CD4-positive, alpha-beta T cell (primary cell): Measurements from ENCODE around the gene DGAT2L6. TPM values are rescaled to one million over a fixed set of nuclear protein-coding genes. Genes with fewer than 3 reads are reported as not detected.

Experiments
- ATAC-seq: fragments of 200-7000 bp; cut with Tn5 transposase; one replicate; pipeline ENCODE4 v1.10.0; 2022; ENCODE audit warnings: mild to moderate bottlenecking; ENCODE audit not compliant: poor library complexity
- CTCF ChIA-PET: fragments of 350-600 bp; sonication (Branson Sonifier 250); formaldehyde crosslinking; loops from one replicate; lab custom pipeline; 2021; ENCODE audit warnings: antibody characterized with exemption, inconsistent platforms; lab: Charles Lee
- POLR2A ChIA-PET: fragments of 350-600 bp; sonication (Branson Sonifier 250); formaldehyde crosslinking; loops from one replicate; lab custom pipeline; 2021; ENCODE audit warnings: antibody characterized with exemption, inconsistent platforms; lab: Charles Lee
- DNase-seq, 14 experiments: peaks; one replicate each; pipeline ENCODE4 v3.0.0-alpha.2; 2013 to 2020; ENCODE audit warnings: mixed read lengths in 2 of 14
- H3K27ac ChIP-seq, 2 donors: one replicate each; pipeline versions ENCODE4 v1.5.1 to v1.7.0; 2013; ENCODE audit warnings: low read length in 2 of 2, low read depth in 1 of 2, mild to moderate bottlenecking in 1 of 2
- H3K27me3 ChIP-seq, 2 experiments: 1 replicate in 1 of 2; 2 replicates in 1 of 2; pipeline versions ENCODE4 v1.6.1 to v1.7.0; 2013; ENCODE audit warnings: low read length in 2 of 2, control low read depth in 1 of 2, mild to moderate bottlenecking in 1 of 2, moderate library complexity in 1 of 2; ENCODE audit not compliant: insufficient read depth in 2 of 2, control insufficient read depth in 1 of 2
- H3K36me3 ChIP-seq: one replicate; pipeline ENCODE4 v1.6.1; 2013; ENCODE audit warnings: low read length, control low read depth; ENCODE audit not compliant: insufficient read depth
- H3K4me1 ChIP-seq: one replicate; pipeline ENCODE4 v1.6.1; 2013; ENCODE audit warnings: low read length, control low read depth; ENCODE audit not compliant: insufficient read depth
- H3K4me3 ChIP-seq: one replicate; pipeline ENCODE4 v1.5.1; 2013; ENCODE audit warnings: mild to moderate bottlenecking, low read length, moderate library complexity
- H3K9me3 ChIP-seq, 2 experiments: 1 replicate in 1 of 2; 2 replicates in 1 of 2; pipeline versions ENCODE4 v1.6.1 to v1.7.0; 2013; ENCODE audit warnings: low read length in 2 of 2, mild to moderate bottlenecking in 2 of 2, control low read depth in 1 of 2, moderate library complexity in 1 of 2; ENCODE audit not compliant: control insufficient read depth in 1 of 2, insufficient read depth in 1 of 2
- H3K27ac Mint-ChIP-seq: one replicate; pipeline ENCODE4 v1.8.0; 2020; ENCODE audit warnings: mixed read lengths
- H3K27me3 Mint-ChIP-seq: one replicate; pipeline ENCODE4 v1.8.0; 2021; ENCODE audit warnings: mixed read lengths
- H3K36me3 Mint-ChIP-seq: one replicate; pipeline ENCODE4 v1.8.0; 2021; ENCODE audit warnings: low read depth, mixed read lengths
- H3K4me1 Mint-ChIP-seq: one replicate; pipeline ENCODE4 v1.8.0; 2021; ENCODE audit warnings: low read depth, mixed read lengths
- H3K4me3 Mint-ChIP-seq: one replicate; pipeline ENCODE4 v1.8.0; 2020; ENCODE audit warnings: mild to moderate bottlenecking, mixed read lengths
- H3K9me3 Mint-ChIP-seq: one replicate; pipeline ENCODE4 v1.8.0; 2020; ENCODE audit warnings: mixed read lengths
- intact Hi-C, 2 experiments: fragments of 100-400 bp; cut with DNase I in 1 of 2; cut with micrococcal nuclease in 1 of 2; formaldehyde crosslinking; loops; one replicate each; pipeline versions ENCODE4 v1.15.1 to v1.9.0; 2023 to 2025; cut with DNase I, micrococcal nuclease
- total RNA-seq, 174 experiments: library from RNA in 2 of 174; stranded (reverse) in 2 of 174; gene quantifications; one replicate each; pipeline ENCODE4 v1.2.3 and lab custom pipeline; 2021 to 2026
- TF ChIP-seq, protein P1 (sequence below): fragments of 200-600 bp; IDR thresholded peaks from one replicate; pipeline ENCODE4 v1.8.0; 2022; ENCODE audit warnings: antibody characterized with exemption, mild to moderate bottlenecking

Gene DGAT2L6
- total RNA-seq, 2 experiments from 2014 or later: not detected

DNA sequence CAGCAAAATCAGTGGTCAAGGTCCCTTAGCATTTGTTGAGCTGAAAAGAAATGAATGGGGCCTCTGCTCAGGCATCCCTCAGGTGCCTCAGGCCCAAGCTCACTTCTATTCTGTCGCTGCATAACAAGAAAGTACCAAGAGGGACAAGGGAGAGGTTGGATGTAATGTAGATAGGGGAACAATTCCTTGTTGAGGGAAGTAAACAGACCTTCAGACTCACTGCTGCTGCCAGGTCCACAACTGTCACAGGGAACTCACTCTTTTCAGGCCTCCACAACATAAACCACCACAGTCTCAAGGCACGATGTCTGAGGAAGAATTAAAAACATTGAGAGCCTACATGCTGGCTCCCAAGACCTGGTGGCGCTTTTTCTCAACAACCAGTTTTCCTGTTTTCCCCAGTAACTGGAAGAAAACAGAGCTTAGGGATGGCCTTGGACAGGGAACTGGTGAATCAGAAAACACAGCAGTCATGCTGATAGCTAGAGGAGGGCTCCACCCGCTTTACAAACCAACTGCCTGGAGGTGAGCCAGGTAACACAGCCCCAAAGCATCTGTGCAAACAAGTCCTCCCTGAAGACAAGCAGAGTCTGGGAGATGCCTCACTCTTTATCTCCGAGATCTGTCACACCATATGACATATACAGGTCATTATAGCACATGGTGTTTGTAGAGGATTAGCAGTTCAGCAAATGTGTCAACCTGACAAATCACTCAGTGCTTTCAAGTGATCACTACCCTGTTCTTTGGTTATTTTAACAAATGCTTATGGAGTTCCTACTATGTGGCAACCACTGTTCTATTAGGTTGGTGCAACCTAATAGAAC lies 42.9 kb downstream of the DGAT2L6 start:
- ATAC-seq: no peak
- intact Hi-C loops: no loop called here
- CTCF ChIA-PET: no interaction called here

DNA sequence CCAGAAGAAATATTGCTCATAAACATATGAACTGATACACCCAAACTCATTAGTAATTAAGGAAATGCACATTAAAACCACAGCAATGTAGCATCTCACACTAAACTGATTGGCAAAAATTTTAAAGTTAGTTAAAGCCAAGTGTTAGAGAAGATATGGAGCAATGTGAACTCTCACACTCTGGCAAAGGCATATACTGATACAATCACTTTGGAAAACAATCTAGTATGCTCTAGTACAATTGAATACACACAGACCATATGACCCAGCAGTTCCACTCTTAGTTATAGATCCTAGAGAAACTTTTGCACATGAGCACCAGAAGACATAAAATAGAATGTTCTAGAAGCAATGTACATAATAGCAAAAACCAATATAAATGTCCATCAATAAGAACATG lies 48.8 kb downstream of the DGAT2L6 start:
- no peak overlapping the region for H3K4me3 Mint-ChIP-seq
- intact Hi-C loops: no loop called here
- no peaks in the 10 kb centered on the region for H3K4me1 Mint-ChIP-seq
- no peaks in the 10 kb centered on the region for H3K27me3 ChIP-seq
- H3K9me3 ChIP-seq: no peaks in the 10 kb centered on the region
- no peak overlapping the region for H3K27ac ChIP-seq
- no peaks in the 10 kb centered on the region for H3K4me1 ChIP-seq
- no peak for DNase-seq
- H3K27me3 Mint-ChIP-seq: no peaks in the 10 kb centered on the region
- no peaks in the 10 kb centered on the region for H3K36me3 ChIP-seq
- no peaks in the 10 kb centered on the region for H3K36me3 Mint-ChIP-seq
- ChIA-PET CTCF (no interaction called here), POLR2A (no interaction called here)
- no peak overlapping the region for H3K27ac Mint-ChIP-seq
- TF ChIP-seq, protein P1, sequence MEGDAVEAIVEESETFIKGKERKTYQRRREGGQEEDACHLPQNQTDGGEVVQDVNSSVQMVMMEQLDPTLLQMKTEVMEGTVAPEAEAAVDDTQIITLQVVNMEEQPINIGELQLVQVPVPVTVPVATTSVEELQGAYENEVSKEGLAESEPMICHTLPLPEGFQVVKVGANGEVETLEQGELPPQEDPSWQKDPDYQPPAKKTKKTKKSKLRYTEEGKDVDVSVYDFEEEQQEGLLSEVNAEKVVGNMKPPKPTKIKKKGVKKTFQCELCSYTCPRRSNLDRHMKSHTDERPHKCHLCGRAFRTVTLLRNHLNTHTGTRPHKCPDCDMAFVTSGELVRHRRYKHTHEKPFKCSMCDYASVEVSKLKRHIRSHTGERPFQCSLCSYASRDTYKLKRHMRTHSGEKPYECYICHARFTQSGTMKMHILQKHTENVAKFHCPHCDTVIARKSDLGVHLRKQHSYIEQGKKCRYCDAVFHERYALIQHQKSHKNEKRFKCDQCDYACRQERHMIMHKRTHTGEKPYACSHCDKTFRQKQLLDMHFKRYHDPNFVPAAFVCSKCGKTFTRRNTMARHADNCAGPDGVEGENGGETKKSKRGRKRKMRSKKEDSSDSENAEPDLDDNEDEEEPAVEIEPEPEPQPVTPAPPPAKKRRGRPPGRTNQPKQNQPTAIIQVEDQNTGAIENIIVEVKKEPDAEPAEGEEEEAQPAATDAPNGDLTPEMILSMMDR: no peak
- H3K4me3 ChIP-seq: no peak overlapping the region
- ATAC-seq: no peak
- H3K9me3 Mint-ChIP-seq: no peaks in the 10 kb centered on the region

More for the DNA sequence above, 42.9 kb downstream of the DGAT2L6 start:
- Histone ChIP-seq H3K27me3 (no peaks in the 10 kb centered on the region), H3K36me3 (no peaks in the 10 kb centered on the region), H3K9me3 (no peaks in the 10 kb centered on the region), H3K27ac (no peak overlapping the region), H3K4me1 (no peaks in the 10 kb centered on the region), H3K4me3 (no peak overlapping the region)
- DNase-seq: no peak
- H3K27me3 Mint-ChIP-seq: no peaks in the 10 kb centered on the region
- POLR2A ChIA-PET: no interaction called here
- H3K27ac Mint-ChIP-seq: no peak overlapping the region
- no peaks in the 10 kb centered on the region for H3K36me3 Mint-ChIP-seq
- TF ChIP-seq, protein P1: no peak
- no peaks in the 10 kb centered on the region for H3K9me3 Mint-ChIP-seq
- H3K4me1 Mint-ChIP-seq: no peaks in the 10 kb centered on the region
- H3K4me3 Mint-ChIP-seq: no peak overlapping the region

DNA sequence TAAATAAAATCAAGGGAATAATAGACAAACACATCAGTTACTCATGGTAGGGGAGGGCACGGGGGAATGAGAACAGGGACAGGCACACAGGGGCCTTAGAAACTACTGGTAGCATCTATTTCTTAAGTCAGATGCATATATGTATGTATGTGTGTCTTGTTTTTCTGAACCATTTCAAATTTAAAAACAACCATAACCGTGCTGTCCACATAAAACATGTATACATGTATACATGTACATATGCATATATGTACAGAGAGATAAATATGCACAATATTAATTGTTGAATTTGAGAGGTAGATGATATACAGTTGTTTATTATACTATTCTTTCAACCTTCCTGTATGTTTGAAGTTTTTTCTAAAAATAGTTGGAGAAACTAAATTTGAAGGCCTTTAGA lies 49.4 kb downstream of the DGAT2L6 start:
- no peak for ATAC-seq
- Histone ChIP-seq H3K9me3 (no peaks in the 10 kb centered on the region), H3K36me3 (no peaks in the 10 kb centered on the region), H3K4me3 (no peak overlapping the region), H3K27ac (no peak overlapping the region), H3K4me1 (no peaks in the 10 kb centered on the region), H3K27me3 (no peaks in the 10 kb centered on the region)
- TF ChIP-seq, protein P1: no peak
- POLR2A ChIA-PET: no interaction called here
- intact Hi-C loops: no loop called here
- Mint-ChIP-seq H3K9me3 (no peaks in the 10 kb centered on the region), H3K27ac (no peak overlapping the region), H3K4me3 (no peak overlapping the region), H3K27me3 (no peaks in the 10 kb centered on the region), H3K4me1 (no peaks in the 10 kb centered on the region), H3K36me3 (no peaks in the 10 kb centered on the region)
- DNase-seq: no peak
- CTCF ChIA-PET: no interaction called here
